SK-N-SH treated with all-trans-retinoic acid at 6 μM for 48 hours (cell line): ENCODE data around the gene FAM24A.

ENCODE experiments used
- ATAC-seq: fragments of 200-7000 bp; cut with Tn5 transposase; 3 replicates; pipeline ENCODE4 v1.9.1; 2020; ENCODE audit warnings: mild to moderate bottlenecking, moderate library complexity
- ESRRG ChIP-seq: fragments of 250-450 bp; sonication (Bioruptor Pico); IDR thresholded peaks from 2 replicates; pipeline ENCODE4 v1.6.1; 2021; ENCODE audit warnings: mild to moderate bottlenecking
- GLIS3 ChIP-seq: fragments of 250-450 bp; sonication (Bioruptor Pico); IDR thresholded peaks from 2 replicates; pipeline ENCODE4 v1.5.0; 2020; ENCODE audit warnings: mild to moderate bottlenecking, moderate library complexity
- OSR1 ChIP-seq: fragments of 250-450 bp; sonication (Bioruptor Pico); IDR thresholded peaks from 2 replicates; pipeline ENCODE4 v1.8.0; 2022; ENCODE audit warnings: moderate library complexity, mild to moderate bottlenecking, inconsistent platforms
- TCF4 ChIP-seq: fragments of 250-450 bp; sonication (Bioruptor Pico); IDR thresholded peaks from 2 replicates; pipeline ENCODE4 v1.8.0; 2021; ENCODE audit warnings: mild to moderate bottlenecking, moderate library complexity, borderline replicate concordance
- TF ChIP-seq, protein P1 (sequence below): fragments of 250-450 bp; sonication (Bioruptor Pico); IDR thresholded peaks from 2 replicates; pipeline ENCODE4 v1.8.0; 2021; ENCODE audit warnings: low read depth, mild to moderate bottlenecking, moderate library complexity, borderline replicate concordance

Gene FAM24A

DNA sequence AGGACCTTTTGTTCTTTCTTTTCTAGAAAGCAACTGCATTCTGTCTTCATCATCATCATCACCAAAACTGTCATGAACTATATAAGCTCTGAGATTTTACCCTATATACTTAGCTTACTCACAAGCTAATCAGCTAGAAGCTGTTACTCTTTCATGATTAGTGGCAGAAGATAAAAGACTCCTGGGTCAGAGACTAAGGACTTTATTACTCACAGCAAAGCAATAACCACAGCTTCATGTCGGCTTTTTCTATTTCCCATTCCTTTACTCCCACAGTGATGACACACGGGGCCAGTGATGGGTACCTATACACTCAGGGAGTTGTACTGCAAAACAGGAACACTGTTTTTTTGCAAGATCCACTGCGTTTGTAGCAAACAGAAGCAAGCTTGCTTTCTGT lies 52.0 kb downstream of the FAM24A start:
- no peak for ATAC-seq
- TF ChIP-seq OSR1 (CRISPR knock-in tag): no peak
- no peak for TF ChIP-seq GLIS3 (CRISPR knock-in tag)
- TF ChIP-seq, protein P1, sequence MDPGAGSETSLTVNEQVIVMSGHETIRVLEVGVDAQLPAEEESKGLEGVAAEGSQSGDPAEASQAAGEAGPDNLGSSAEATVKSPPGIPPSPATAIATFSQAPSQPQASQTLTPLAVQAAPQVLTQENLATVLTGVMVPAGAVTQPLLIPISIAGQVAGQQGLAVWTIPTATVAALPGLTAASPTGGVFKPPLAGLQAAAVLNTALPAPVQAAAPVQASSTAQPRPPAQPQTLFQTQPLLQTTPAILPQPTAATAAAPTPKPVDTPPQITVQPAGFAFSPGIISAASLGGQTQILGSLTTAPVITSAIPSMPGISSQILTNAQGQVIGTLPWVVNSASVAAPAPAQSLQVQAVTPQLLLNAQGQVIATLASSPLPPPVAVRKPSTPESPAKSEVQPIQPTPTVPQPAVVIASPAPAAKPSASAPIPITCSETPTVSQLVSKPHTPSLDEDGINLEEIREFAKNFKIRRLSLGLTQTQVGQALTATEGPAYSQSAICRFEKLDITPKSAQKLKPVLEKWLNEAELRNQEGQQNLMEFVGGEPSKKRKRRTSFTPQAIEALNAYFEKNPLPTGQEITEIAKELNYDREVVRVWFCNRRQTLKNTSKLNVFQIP (CRISPR knock-in tag): no peak
- TF ChIP-seq ESRRG (CRISPR knock-in tag): no peak
- no peak for TF ChIP-seq TCF4 (CRISPR knock-in tag)
